Nasal cavity respiratory epithelium epithelial cell of viscerocranial mucosa (primary cell): ENCODE results near the gene CAPN8. TPM values are rescaled to one million over a fixed set of nuclear protein-coding genes. Genes with fewer than 3 reads are reported as not detected.

Source experiments
- total RNA-seq: library from RNA; depleted of rRNA; stranded (reverse); fragments of >200 nt; gene quantifications from 2 replicates; pipeline ENCODE4 v1.2.3, GENCODE V29; 2014

Gene CAPN8
- under 0.01 and 0.14 TPM in 2 replicates for total RNA-seq

DNA sequence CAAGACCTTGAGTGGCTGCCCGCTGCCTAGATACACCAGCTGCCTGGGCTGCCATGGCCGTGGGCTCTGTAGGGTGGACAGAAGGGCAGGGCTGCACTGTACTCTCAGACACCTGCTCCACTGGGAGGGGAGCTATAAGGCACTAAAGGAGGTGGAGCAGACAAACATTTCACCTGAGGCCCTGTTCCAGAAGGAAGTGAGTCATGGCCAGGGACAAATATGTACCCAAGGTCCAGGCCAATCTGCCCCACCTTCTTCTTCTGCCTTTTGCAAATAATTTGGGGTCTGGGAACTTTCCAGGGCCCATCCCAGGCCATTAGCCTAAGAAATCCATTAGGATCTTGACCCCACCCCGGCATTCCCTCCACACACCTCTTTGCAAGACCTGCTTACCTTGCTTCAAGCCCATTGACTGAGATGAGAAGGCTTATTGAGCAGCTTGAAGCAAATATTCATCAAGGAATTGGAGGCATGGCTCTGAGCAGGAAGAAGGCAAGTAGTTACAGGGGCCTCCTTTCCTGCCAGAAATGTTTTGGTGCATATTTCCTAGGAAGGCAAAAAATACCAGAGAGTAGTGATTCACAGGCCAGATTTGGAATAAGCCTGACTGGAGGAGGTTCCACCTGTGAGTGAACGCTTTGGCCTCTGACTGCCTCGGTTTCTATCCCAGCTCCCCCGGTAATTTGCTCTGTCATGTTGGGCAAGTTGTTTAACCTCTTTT is at the start of gene CAPN8:
Gene CAPN8, minus strand, starts transcription at position 110 of the 721 bp plus-strand sequence. Its CDS starts 55 bp downstream, at position 55.

GRCh38 chr1:223712194-223712849 is 46.8 kb upstream of the CAPN8 start, which contains the start of gene CAPN2:
Gene CAPN2 (plus strand): TSS chr1:223712539. CDS start chr1:223712641, 102 bp downstream.

Other genes starting within 250 kb of the CAPN8 start
- 390 and 600 TPM in 2 replicates for gene CAPN2, start 46.8 kb upstream of the CAPN8 start, total RNA-seq
- 16.4 and 22.9 TPM in 2 replicates for gene TP53BP2, start 180.2 kb upstream of the CAPN8 start, total RNA-seq